Duodenal mucosa (tissue), 2 donors: ENCODE data around the gene PRKX.
"Not testable (repeated sequence)": the region's sequence is repeated elsewhere in the genome, so short reads cannot be mapped to it uniquely, and the experiment has no call there.

Experiments
- H3K27ac ChIP-seq: one replicate; pipeline ENCODE4 v1.7.0; 2013; ENCODE audit warnings: low read depth, low read length
- H3K27me3 ChIP-seq, 2 donors: one replicate each; pipeline ENCODE4 v1.7.0; 2013; ENCODE audit warnings: low read length in 2 of 2, control low read depth in 1 of 2; ENCODE audit not compliant: insufficient read depth in 2 of 2, control insufficient read depth in 1 of 2
- H3K36me3 ChIP-seq, 2 donors: one replicate each; pipeline ENCODE4 v1.7.0; 2013; ENCODE audit warnings: low read length in 2 of 2, control low read depth in 1 of 2; ENCODE audit not compliant: insufficient read depth in 2 of 2, control insufficient read depth in 1 of 2
- H3K4me1 ChIP-seq, 2 donors: one replicate each; pipeline ENCODE4 v1.7.0; 2013; ENCODE audit warnings: low read length in 2 of 2, control low read depth in 1 of 2; ENCODE audit not compliant: insufficient read depth in 2 of 2, control insufficient read depth in 1 of 2
- H3K4me3 ChIP-seq, 2 donors: one replicate each; pipeline ENCODE4 v1.7.0; 2013; ENCODE audit warnings: low read length in 2 of 2, low read depth in 1 of 2
- H3K9ac ChIP-seq, 2 donors: one replicate each; pipeline ENCODE4 v1.7.0; 2013; ENCODE audit warnings: low read length in 2 of 2, low read depth in 1 of 2
- H3K9me3 ChIP-seq, 2 donors: one replicate each; pipeline ENCODE4 v1.7.0; 2013; ENCODE audit warnings: low read length in 2 of 2, control low read depth in 1 of 2; ENCODE audit not compliant: control insufficient read depth in 1 of 2

The PRKX gene

GRCh38 chrX:3695536-3695935 is 17.9 kb downstream of the PRKX start:
- H3K27ac ChIP-seq: no peak overlapping the region
- H3K27me3 ChIP-seq: no peaks in the 10 kb centered on the region
- no peak overlapping the region for H3K4me3 ChIP-seq
- no peak overlapping the region for H3K9ac ChIP-seq
- H3K9me3 ChIP-seq: no peaks in the 10 kb centered on the region
- H3K36me3 ChIP-seq: no peaks in the 10 kb centered on the region
- peaks cover 0 to 3% of the 10 kb centered on the region in 2 donors for H3K4me1 ChIP-seq

DNA sequence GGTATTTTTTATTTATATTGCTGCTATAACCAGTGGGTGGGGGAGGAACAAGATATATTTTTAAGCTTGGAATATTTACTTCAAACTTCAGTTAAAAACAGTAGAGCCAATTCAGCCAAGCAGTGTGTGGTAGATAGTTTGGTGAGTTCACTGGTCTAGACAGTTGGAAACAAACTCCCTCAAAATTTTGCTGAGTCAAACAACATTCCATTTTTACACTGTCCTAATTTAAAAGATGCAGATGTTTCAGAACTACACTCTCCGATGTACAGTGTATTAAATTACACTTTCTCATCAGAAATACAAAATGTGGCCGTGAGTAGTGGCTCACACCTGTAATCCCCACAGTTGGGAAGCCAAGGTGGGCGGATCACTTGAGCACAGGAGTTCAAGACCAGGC is 23.3 kb downstream of the PRKX start:
- Histone ChIP-seq H3K27me3 (no peaks in the 10 kb centered on the region), H3K27ac (no peak overlapping the region), H3K36me3 (no peaks in the 10 kb centered on the region), H3K9ac (no peak overlapping the region), H3K4me3 (no peak overlapping the region), H3K4me1 (no peaks in the 10 kb centered on the region), H3K9me3 (no peaks in the 10 kb centered on the region)

DNA sequence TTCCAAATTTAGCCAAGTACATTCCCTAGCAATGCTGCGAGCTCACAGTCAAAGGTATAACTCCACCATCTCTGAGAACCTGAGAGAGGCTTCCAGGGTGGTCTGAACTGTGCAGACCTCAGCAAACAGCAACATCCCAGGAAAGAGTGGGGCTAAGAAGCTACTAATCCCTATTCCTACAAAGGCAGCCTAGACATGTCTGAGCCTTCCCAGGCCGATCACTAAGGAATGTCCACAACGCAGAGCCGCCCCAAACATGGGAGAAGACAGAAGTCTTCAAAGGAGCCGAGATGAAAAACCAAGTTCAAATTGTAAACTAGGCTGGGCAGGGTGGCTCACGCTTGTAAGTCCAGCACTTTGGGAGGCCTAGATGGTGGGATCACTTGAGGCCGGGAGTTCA is 30.2 kb downstream of the PRKX start:
- H3K36me3 ChIP-seq, H3K9ac ChIP-seq, H3K9me3 ChIP-seq, H3K27me3 ChIP-seq, H3K27ac ChIP-seq, H3K4me3 ChIP-seq: not testable (repeated sequence)
- peaks cover 12 to 16% of the 10 kb centered on the region in 2 donors for H3K4me1 ChIP-seq

GRCh38 chrX:3680459-3680858 is 33.0 kb downstream of the PRKX start:
- Histone ChIP-seq H3K4me1 (peaks cover 16 to 20% of the 10 kb centered on the region in 2 donors), H3K9ac (no peak overlapping the region), H3K36me3 (no peaks in the 10 kb centered on the region), H3K27me3 (no peaks in the 10 kb centered on the region), H3K4me3 (no peak overlapping the region), H3K27ac (no peak overlapping the region), H3K9me3 (no peaks in the 10 kb centered on the region)

GRCh38 chrX:3679669-3680068 is 33.8 kb downstream of the PRKX start:
- Histone ChIP-seq H3K4me1 (peaks cover 16 to 20% of the 10 kb centered on the region in 2 donors), H3K36me3 (no peaks in the 10 kb centered on the region), H3K9ac (no peak overlapping the region), H3K27me3 (no peaks in the 10 kb centered on the region), H3K4me3 (no peak overlapping the region), H3K9me3 (no peaks in the 10 kb centered on the region), H3K27ac (no peak overlapping the region)

DNA sequence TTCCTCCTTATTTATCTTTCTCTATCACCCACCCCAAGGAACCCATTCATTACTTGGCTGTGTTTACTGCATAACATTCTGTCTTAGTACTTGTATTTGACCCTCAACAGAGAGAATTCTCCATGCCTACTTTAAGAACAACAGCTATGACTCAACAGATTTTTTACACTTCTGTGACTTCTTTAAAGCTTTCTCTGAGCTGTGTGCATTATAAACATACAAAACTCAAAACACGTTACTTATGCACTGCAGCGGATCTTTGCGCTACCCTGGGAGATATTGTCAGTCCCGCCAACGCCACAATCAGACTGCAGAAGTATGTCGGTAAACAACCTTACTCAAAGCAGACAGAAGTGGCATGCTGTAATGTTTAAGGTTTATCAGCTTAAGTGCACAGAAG is 35.1 kb downstream of the PRKX start:
- Histone ChIP-seq H3K4me3 (no peak overlapping the region), H3K9ac (no peak overlapping the region), H3K36me3 (peaks cover 3 to 4% of the 10 kb centered on the region in 2 donors), H3K27ac (no peak overlapping the region), H3K9me3 (no peaks in the 10 kb centered on the region), H3K27me3 (no peaks in the 10 kb centered on the region), H3K4me1 (peaks cover 16 to 20% of the 10 kb centered on the region in 2 donors)

DNA sequence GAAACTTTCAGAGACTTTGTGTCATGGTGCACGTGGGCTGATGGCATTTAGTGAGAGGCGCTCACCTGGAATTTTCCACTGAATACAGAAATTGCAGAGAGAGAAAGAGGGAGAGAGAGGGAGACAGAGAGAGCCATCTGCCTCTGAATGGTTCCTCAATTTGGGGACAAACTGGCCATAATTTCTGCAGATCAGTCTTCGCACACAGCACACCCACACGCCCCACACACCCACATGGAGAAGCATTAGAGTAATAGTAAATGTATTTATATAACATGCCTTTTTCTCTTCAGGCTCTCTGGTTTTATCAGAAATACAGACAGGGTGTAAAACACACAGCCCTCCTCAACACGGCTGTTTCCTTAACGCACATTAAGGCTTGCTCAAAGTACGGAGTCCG is 38.6 kb downstream of the PRKX start:
- H3K36me3 ChIP-seq: peaks cover 5 to 10% of the 10 kb centered on the region in 2 donors
- peaks cover 16 to 19% of the 10 kb centered on the region in 2 donors for H3K4me1 ChIP-seq
- no peak overlapping the region for H3K9ac ChIP-seq
- no peak overlapping the region for H3K4me3 ChIP-seq
- no peak overlapping the region for H3K27ac ChIP-seq
- H3K9me3 ChIP-seq: no peaks in the 10 kb centered on the region
- H3K27me3 ChIP-seq: no peaks in the 10 kb centered on the region

DNA sequence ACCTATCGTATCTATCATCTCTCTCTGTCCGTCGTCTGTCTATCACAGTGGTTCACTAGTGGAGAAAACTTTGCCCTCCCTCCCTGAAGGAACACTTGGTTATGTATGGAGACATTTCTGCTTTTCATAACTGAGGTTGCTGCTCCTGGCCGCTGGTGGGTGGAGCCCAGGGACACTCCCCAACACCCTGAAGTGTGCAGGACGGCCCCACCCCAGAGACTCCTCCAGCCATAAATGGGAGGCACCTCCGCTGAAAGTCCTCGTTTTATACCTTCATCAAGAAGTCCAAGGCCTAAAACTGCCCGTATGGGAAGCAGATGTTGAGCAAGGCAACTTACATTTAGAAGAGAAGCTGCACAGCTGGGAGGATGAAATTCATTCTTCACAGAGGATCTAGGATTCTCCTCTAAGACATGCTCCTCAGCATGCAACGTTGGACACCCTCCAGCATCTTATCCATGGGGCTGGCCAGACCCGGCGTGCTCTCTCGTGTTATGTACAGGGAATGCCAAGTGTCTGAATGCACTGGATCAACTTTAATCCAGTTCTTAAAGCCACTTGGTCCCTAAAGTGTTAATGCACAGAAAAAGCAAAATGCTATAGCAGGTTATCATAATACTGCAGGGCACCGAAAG is 43.5 kb downstream of the PRKX start:
- H3K27me3 ChIP-seq: no peaks in the 10 kb centered on the region
- H3K9ac ChIP-seq: no peak overlapping the region
- H3K27ac ChIP-seq: no peak overlapping the region
- peaks cover 5 to 13% of the 10 kb centered on the region in 2 donors for H3K36me3 ChIP-seq
- no peaks in the 10 kb centered on the region for H3K4me1 ChIP-seq
- H3K4me3 ChIP-seq: no peak overlapping the region
- no peaks in the 10 kb centered on the region for H3K9me3 ChIP-seq

- H3K4me1 ChIP-seq: no peaks in the 10 kb centered on the region
- no peak overlapping the region for H3K4me3 ChIP-seq
- peaks cover 0 to 3% of the 10 kb centered on the region in 2 donors for H3K36me3 ChIP-seq
- no peaks in the 10 kb centered on the region for H3K9me3 ChIP-seq
- H3K27me3 ChIP-seq: no peaks in the 10 kb centered on the region
- H3K9ac ChIP-seq: no peak overlapping the region
- no peak overlapping the region for H3K27ac ChIP-seq
Measured at GRCh38 chrX:3666975-3667374, 46.5 kb downstream of the PRKX start.

- Histone ChIP-seq H3K9ac (no peak overlapping the region), H3K4me1 (no peaks in the 10 kb centered on the region), H3K4me3 (no peak overlapping the region), H3K36me3 (peaks cover 0 to 3% of the 10 kb centered on the region in 2 donors), H3K27ac (no peak overlapping the region), H3K9me3 (no peaks in the 10 kb centered on the region), H3K27me3 (no peaks in the 10 kb centered on the region)
Measured at GRCh38 chrX:3664921-3665320, 48.5 kb downstream of the PRKX start.
